Neural cell (in vitro differentiated cells): ENCODE results near the gene PWWP2B. TPM values are rescaled to one million over a fixed set of nuclear protein-coding genes. Genes with fewer than 3 reads are reported as not detected.

Experiments
- H2AFZ ChIP-seq: fragments of 200-600, 300-800 bp; sonication (generic), shearing (Covaris generic); 2 replicates; pipeline ENCODE4 v1.6.0; 2014; ENCODE audit warnings: low read depth, mild to moderate bottlenecking, antibody characterized with exemption, low read length, moderate library complexity
- H3F3A ChIP-seq: fragments of 200-600 bp; shearing (Covaris generic); 2 replicates; pipeline ENCODE4 v1.6.1; 2016; ENCODE audit warnings: mild to moderate bottlenecking, moderate library complexity, mixed read lengths, antibody characterized with exemption, low read length; ENCODE audit not compliant: insufficient read depth, poor library complexity, severe bottlenecking
- H3K27ac ChIP-seq: fragments of 200-600, 300-800 bp; sonication (generic), shearing (Covaris generic); 2 replicates; pipeline ENCODE4 v1.5.1; 2014; ENCODE audit warnings: mild to moderate bottlenecking, low read length, moderate library complexity
- H3K27me3 ChIP-seq: fragments of 300-800, 200-600 bp; sonication (generic), shearing (Covaris generic); 2 replicates; pipeline ENCODE4 v1.6.0; 2014; ENCODE audit warnings: mild to moderate bottlenecking, low read depth, low read length, moderate library complexity; ENCODE audit not compliant: insufficient read depth
- H3K36me3 ChIP-seq: fragments of 300-800, 200-600 bp; sonication (generic), shearing (Covaris generic); 2 replicates; pipeline ENCODE4 v1.5.1; 2014; ENCODE audit warnings: mild to moderate bottlenecking, antibody characterized with exemption, low read length, moderate library complexity; ENCODE audit not compliant: insufficient read depth
- H3K4me2 ChIP-seq: fragments of 300-800, 200-600 bp; sonication (generic), shearing (Covaris generic); 2 replicates; pipeline ENCODE4 v1.6.0; 2014; ENCODE audit warnings: mild to moderate bottlenecking, low read length
- H3K4me3 ChIP-seq: fragments of 300-800, 200-600 bp; sonication (generic), shearing (Covaris generic); 2 replicates; pipeline ENCODE4 v1.5.1; 2014; ENCODE audit warnings: mild to moderate bottlenecking, low read length, moderate library complexity
- H3K79me2 ChIP-seq: fragments of 200-600 bp; shearing (Covaris generic); replicated peaks from 2 replicates; pipeline ENCODE4 v1.6.0; 2014; ENCODE audit warnings: mild to moderate bottlenecking, low read length, moderate library complexity; ENCODE audit not compliant: insufficient read depth
- H3K9ac ChIP-seq: fragments of 300-800, 200-600 bp; sonication (generic), shearing (Covaris generic); 2 replicates; pipeline ENCODE4 v1.6.1; 2016; ENCODE audit warnings: mild to moderate bottlenecking, low read length, mixed read lengths
- H3K9me2 ChIP-seq: fragments of 200-600 bp; shearing (Covaris generic); 2 replicates; pipeline ENCODE4 v1.6.1; 2016; ENCODE audit warnings: mild to moderate bottlenecking, low read length, mixed read lengths; ENCODE audit not compliant: insufficient read depth
- H3K9me3 ChIP-seq: fragments of 200-600, 300-800 bp; sonication (generic), shearing (Covaris generic); 2 replicates; pipeline ENCODE4 v1.6.1; 2016; ENCODE audit warnings: mild to moderate bottlenecking, mixed run types, low read length, moderate library complexity, mixed read lengths
- H4K20me1 ChIP-seq: fragments of 200-600 bp; shearing (Covaris generic); 2 replicates; pipeline ENCODE4 v1.6.1; 2016; ENCODE audit warnings: mild to moderate bottlenecking, mixed run types; ENCODE audit not compliant: insufficient read depth
- CTCF ChIP-seq: fragments of 450-650 bp; IDR thresholded peaks from 2 replicates; pipeline ENCODE4 v1.5.1; 2014; ENCODE audit warnings: antibody characterized with exemption, mild to moderate bottlenecking, moderate library complexity; ENCODE audit not compliant: poor library complexity, severe bottlenecking
- EP300 ChIP-seq: fragments of 450-650 bp; conservative IDR thresholded peaks from 2 replicates; pipeline ENCODE4 v1.6.1; 2014; ENCODE audit warnings: antibody characterized with exemption, mild to moderate bottlenecking, moderate library complexity; ENCODE audit not compliant: poor library complexity, severe bottlenecking
- EZH2 ChIP-seq: fragments of 200-600, 300-800 bp; shearing (Covaris generic), sonication (generic); IDR thresholded peaks from 2 replicates; pipeline ENCODE4 v1.6.1; 2014; ENCODE audit warnings: antibody characterized with exemption, low read length, borderline replicate concordance, mild to moderate bottlenecking; ENCODE audit not compliant: insufficient read depth, poor library complexity, severe bottlenecking
- MXI1 ChIP-seq: fragments of 450-650 bp; conservative IDR thresholded peaks from 2 replicates; pipeline ENCODE4 v1.6.1; 2014; ENCODE audit warnings: antibody characterized with exemption, mild to moderate bottlenecking; ENCODE audit not compliant: poor library complexity, severe bottlenecking
- POLR2AphosphoS5 ChIP-seq: IDR thresholded peaks from 2 replicates; pipeline ENCODE4 v1.6.1; 2012
- RAD21 ChIP-seq: fragments of 450-650 bp; conservative IDR thresholded peaks from 2 replicates; pipeline ENCODE4 v1.6.1; 2014; ENCODE audit warnings: antibody characterized with exemption, mild to moderate bottlenecking, moderate library complexity
- TAF1 ChIP-seq: IDR thresholded peaks from 2 replicates; pipeline ENCODE4 v1.6.1; 2012; ENCODE audit warnings: low read depth
- polyA plus RNA-seq: library from polyadenylated mRNA; depleted of rRNA; stranded (reverse); fragments of >200 nt; gene quantifications from 2 replicates; pipeline ENCODE4 v1.2.3, GENCODE V29; 2014
- TF ChIP-seq, protein P1 (sequence below): IDR thresholded peaks from 2 replicates; pipeline ENCODE4 v1.6.1; 2012; ENCODE audit warnings: borderline replicate concordance

Gene PWWP2B
- polyA plus RNA-seq, 1 donor from 2014 or later, result 13.0 TPM

DNA sequence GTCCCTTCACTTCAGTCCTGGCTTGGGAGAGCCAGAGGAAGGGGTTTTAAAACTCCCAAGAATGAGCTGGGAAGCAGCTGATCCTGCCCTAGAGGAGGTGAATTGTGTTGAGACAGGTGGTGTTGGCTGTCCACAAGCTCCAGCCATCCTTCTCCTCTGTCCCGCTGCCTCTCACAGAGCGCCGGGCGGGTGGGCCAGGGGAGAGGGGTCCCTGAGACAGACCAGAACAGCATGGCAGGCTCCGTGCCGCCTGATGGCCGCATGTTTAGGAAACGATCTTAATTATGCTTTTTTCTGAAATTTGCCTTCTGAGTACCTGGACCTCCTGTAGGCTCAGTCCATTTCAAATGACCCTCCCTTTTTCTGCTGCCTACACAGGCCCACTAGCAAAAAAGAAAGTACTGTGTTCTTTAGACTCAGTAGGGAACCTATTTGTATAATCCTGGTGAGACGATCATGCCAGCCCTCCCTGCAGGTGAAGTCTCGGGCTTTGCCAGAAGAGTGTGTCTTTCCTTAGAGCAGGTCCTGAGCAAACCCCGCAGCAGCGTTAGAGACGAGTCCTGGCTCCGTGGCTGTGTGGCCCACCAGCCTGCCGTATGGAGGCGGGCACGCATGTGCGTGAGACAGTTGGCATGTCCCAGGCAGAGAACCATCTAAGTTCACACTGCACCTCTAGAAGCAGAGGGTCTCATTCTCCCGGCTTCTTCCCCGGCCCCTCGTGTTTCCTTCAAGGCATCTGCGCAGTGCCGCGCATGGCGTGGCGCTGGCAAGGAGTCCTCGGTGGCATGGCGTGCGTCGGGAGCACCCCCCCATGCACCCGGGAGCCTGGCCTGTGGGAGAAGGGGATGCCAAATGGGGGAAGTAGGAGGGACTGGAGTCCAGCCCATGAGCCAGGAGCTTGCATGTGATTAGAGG is 26.3 kb upstream of the PWWP2B start:
- Histone ChIP-seq H3K36me3 (no peaks in the 10 kb centered on the region), H3K9ac (no peak overlapping the region), H3K27ac (no peak overlapping the region), H3K9me2 (no peaks in the 10 kb centered on the region), H3K4me3 (no peak overlapping the region), H3K9me3 (no peaks in the 10 kb centered on the region), H3F3A (no peaks in the 10 kb centered on the region), H2AFZ (no peak overlapping the region), H3K79me2 (no peaks in the 10 kb centered on the region), H3K27me3 (no peaks in the 10 kb centered on the region), H3K4me2 (no peak overlapping the region), H4K20me1 (no peaks in the 10 kb centered on the region)
- no peak for TF ChIP-seq TAF1
- TF ChIP-seq, protein P1, sequence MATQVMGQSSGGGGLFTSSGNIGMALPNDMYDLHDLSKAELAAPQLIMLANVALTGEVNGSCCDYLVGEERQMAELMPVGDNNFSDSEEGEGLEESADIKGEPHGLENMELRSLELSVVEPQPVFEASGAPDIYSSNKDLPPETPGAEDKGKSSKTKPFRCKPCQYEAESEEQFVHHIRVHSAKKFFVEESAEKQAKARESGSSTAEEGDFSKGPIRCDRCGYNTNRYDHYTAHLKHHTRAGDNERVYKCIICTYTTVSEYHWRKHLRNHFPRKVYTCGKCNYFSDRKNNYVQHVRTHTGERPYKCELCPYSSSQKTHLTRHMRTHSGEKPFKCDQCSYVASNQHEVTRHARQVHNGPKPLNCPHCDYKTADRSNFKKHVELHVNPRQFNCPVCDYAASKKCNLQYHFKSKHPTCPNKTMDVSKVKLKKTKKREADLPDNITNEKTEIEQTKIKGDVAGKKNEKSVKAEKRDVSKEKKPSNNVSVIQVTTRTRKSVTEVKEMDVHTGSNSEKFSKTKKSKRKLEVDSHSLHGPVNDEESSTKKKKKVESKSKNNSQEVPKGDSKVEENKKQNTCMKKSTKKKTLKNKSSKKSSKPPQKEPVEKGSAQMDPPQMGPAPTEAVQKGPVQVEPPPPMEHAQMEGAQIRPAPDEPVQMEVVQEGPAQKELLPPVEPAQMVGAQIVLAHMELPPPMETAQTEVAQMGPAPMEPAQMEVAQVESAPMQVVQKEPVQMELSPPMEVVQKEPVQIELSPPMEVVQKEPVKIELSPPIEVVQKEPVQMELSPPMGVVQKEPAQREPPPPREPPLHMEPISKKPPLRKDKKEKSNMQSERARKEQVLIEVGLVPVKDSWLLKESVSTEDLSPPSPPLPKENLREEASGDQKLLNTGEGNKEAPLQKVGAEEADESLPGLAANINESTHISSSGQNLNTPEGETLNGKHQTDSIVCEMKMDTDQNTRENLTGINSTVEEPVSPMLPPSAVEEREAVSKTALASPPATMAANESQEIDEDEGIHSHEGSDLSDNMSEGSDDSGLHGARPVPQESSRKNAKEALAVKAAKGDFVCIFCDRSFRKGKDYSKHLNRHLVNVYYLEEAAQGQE, result no peak

GRCh38 chr10:132371641-132372081 is 25.3 kb upstream of the PWWP2B start:
- no peaks in the 10 kb centered on the region for H3K36me3 ChIP-seq
- H3K4me2 ChIP-seq, result no peak overlapping the region

More at GRCh38 chr10:132371641-132372081, 25.3 kb upstream of the PWWP2B start:
- Histone ChIP-seq H3K79me2 (no peaks in the 10 kb centered on the region), H3F3A (no peaks in the 10 kb centered on the region), H3K9me3 (no peaks in the 10 kb centered on the region), H3K4me3 (no peak overlapping the region), H3K9ac (no peak overlapping the region), H3K27ac (no peak overlapping the region), H4K20me1 (no peaks in the 10 kb centered on the region), H3K27me3 (no peaks in the 10 kb centered on the region), H3K9me2 (no peaks in the 10 kb centered on the region), H2AFZ (no peak overlapping the region)
- no peak for TF ChIP-seq POLR2AphosphoS5
- no peak for TF ChIP-seq RAD21
- TF ChIP-seq MXI1, result no peak
- TF ChIP-seq, protein P1, result no peak
- no peak for TF ChIP-seq TAF1
- TF ChIP-seq EZH2, result no peak
- no peak for TF ChIP-seq CTCF
- TF ChIP-seq EP300, result no peak
